Smooth muscle cell (in vitro differentiated cells): ENCODE data around the gene CDH10. TPM values are rescaled to one million over a fixed set of nuclear protein-coding genes. Genes with fewer than 3 reads are reported as not detected.

ENCODE experiments used
- DNase-seq: peaks from one replicate; lab custom pipeline; 2025; ENCODE audit not compliant: unreplicated experiment; lab: John Stamatoyannopoulos, UW
- H2AFZ ChIP-seq: fragments of 200-600 bp; sonication (generic); 2 replicates; pipeline ENCODE4 v1.6.0; 2016; ENCODE audit warnings: antibody characterized with exemption, low read depth, mild to moderate bottlenecking
- H3F3A ChIP-seq: fragments of 200-600 bp; sonication (generic); 2 replicates; pipeline ENCODE4 v1.6.0; 2017; ENCODE audit warnings: antibody characterized with exemption, low read depth
- H3K27ac ChIP-seq: fragments of 200-600 bp; sonication (generic); 2 replicates; pipeline ENCODE4 v1.5.1; 2016; ENCODE audit warnings: low read depth, mild to moderate bottlenecking
- H3K27me3 ChIP-seq: fragments of 200-600 bp; sonication (generic); 2 replicates; pipeline ENCODE4 v1.6.1; 2016; ENCODE audit warnings: low read depth, mild to moderate bottlenecking
- H3K36me3 ChIP-seq: fragments of 200-600 bp; sonication (generic); 2 replicates; pipeline ENCODE4 v1.5.1; 2016; ENCODE audit warnings: low read depth
- H3K4me1 ChIP-seq: fragments of 200-600 bp; sonication (generic); 2 replicates; pipeline ENCODE4 v1.5.1; 2016; ENCODE audit warnings: low read depth
- H3K4me2 ChIP-seq: fragments of 200-600 bp; sonication (generic); 2 replicates; pipeline ENCODE4 v1.6.0; 2016; ENCODE audit warnings: mild to moderate bottlenecking
- H3K4me3 ChIP-seq: fragments of 200-600 bp; sonication (generic); 2 replicates; pipeline ENCODE4 v1.5.1; 2016; ENCODE audit warnings: mild to moderate bottlenecking
- H3K79me2 ChIP-seq: fragments of 200-600 bp; sonication (generic); 2 replicates; pipeline ENCODE4 v1.6.0; 2016; ENCODE audit warnings: low read depth, mild to moderate bottlenecking
- H3K9ac ChIP-seq: fragments of 200-600 bp; sonication (generic); 2 replicates; pipeline ENCODE4 v1.6.0; 2016; ENCODE audit warnings: low read depth
- H3K9me3 ChIP-seq: fragments of 200-600 bp; sonication (generic); replicated peaks from 2 replicates; pipeline ENCODE4 v1.5.1; 2016; ENCODE audit warnings: low read depth
- H4K20me1 ChIP-seq: fragments of 200-600 bp; sonication (generic); 2 replicates; pipeline ENCODE4 v1.6.0; 2016; ENCODE audit warnings: low read depth
- WGBS: methylation state at CpG from one replicate; pipeline ENCODE4 v1.1.7; 2016; ENCODE audit warnings: low lambda C conversion rate; 5-methylcytosine and 5-hydroxymethylcytosine counted together
- polyA plus RNA-seq: library from polyadenylated mRNA; unstranded; fragments of >200 nt; fragmentation: Nextera tagmentation; extraction: Ambion mirVana; gene quantifications from 2 replicates; pipeline ENCODE4 v1.2.1, GENCODE V29; 2016
- total RNA-seq: library from RNA; depleted of rRNA; stranded (reverse); fragments of >200 nt; gene quantifications from 2 replicates; pipeline ENCODE4 v1.2.3, GENCODE V29; 2014
- TF ChIP-seq, protein P1 (sequence below): fragments of 200-600 bp; sonication (generic); IDR thresholded peaks from 2 replicates; pipeline ENCODE4 v1.5.1; 2017; ENCODE audit warnings: borderline replicate concordance, mild to moderate bottlenecking, antibody characterized with exemption; ENCODE audit not compliant: insufficient read depth, poor library complexity, severe bottlenecking

CDH10 gene
- total and polyA plus RNA-seq, 2 experiments from 2014 or later, result 0.66 to 2.2 TPM

DNA sequence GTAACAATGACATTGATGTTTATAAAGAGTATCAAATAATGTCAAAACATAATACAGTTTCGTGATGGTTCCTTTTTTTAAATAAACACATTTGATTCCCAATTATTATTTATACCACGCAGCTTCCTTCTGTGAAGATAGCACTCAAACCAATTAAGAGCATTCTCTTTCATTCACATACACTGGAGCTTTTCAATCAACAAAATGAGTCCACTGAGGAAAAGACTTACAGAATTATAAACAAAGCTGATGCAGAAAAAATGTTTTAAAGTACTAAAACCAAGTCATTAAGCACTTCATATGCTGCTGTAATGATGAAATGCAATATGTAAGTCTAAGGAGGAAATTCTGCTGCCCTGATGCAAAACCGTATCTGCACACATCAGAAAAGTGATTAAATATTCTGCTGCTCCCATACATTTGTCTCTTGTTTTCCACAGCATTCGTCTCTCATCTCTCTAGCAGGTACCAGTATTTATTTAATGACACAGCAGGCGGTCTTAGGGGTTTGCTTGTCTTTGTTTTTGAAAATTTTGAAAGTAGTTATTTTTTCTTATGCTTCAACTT lies 147.1 kb downstream of the CDH10 start:
- no peaks in the 10 kb centered on the region for H3K4me1 ChIP-seq
- H3K4me2 ChIP-seq, result no peak overlapping the region
- no peak overlapping the region for H3K9ac ChIP-seq
- no peak overlapping the region for H2AFZ ChIP-seq
- no peaks in the 10 kb centered on the region for H3K79me2 ChIP-seq
- H3K27me3 ChIP-seq, result no peaks in the 10 kb centered on the region
- no peak overlapping the region for H3K27ac ChIP-seq
- TF ChIP-seq, protein P1, sequence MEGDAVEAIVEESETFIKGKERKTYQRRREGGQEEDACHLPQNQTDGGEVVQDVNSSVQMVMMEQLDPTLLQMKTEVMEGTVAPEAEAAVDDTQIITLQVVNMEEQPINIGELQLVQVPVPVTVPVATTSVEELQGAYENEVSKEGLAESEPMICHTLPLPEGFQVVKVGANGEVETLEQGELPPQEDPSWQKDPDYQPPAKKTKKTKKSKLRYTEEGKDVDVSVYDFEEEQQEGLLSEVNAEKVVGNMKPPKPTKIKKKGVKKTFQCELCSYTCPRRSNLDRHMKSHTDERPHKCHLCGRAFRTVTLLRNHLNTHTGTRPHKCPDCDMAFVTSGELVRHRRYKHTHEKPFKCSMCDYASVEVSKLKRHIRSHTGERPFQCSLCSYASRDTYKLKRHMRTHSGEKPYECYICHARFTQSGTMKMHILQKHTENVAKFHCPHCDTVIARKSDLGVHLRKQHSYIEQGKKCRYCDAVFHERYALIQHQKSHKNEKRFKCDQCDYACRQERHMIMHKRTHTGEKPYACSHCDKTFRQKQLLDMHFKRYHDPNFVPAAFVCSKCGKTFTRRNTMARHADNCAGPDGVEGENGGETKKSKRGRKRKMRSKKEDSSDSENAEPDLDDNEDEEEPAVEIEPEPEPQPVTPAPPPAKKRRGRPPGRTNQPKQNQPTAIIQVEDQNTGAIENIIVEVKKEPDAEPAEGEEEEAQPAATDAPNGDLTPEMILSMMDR, result no peak
- H3K36me3 ChIP-seq, result no peaks in the 10 kb centered on the region
- no peak overlapping the region for H3K4me3 ChIP-seq
- H3F3A ChIP-seq, result no peaks in the 10 kb centered on the region
- no peaks in the 10 kb centered on the region for H4K20me1 ChIP-seq
- 72% methylated on average over 5 of the region's 5 CpGs for WGBS
- no peaks in the 10 kb centered on the region for H3K9me3 ChIP-seq
- DNase-seq, result no peak

DNA sequence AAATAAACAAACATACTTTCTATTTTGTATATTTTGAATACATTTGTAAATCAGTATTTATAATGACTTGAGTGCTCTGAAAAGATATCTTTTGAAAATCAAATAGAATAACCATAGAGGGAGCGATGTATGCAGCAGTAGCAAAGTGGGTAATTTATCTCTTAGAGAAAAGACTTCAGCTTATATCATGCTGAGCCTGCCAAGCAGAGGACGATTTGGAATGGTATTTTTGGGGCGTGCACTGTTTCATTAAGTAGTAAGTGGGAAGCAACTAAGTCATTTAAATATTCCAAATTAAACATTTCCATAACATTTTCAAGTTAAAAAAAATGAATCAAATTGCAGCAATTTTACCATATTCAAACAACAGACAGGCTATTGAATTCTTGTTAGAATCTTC lies 147.6 kb downstream of the CDH10 start:
- Histone ChIP-seq H3F3A (no peaks in the 10 kb centered on the region), H3K4me1 (no peaks in the 10 kb centered on the region), H2AFZ (no peak overlapping the region), H3K79me2 (no peaks in the 10 kb centered on the region), H3K4me2 (no peak overlapping the region), H3K27me3 (no peaks in the 10 kb centered on the region), H3K9me3 (no peaks in the 10 kb centered on the region), H3K4me3 (no peak overlapping the region), H4K20me1 (no peaks in the 10 kb centered on the region), H3K27ac (no peak overlapping the region), H3K9ac (no peak overlapping the region), H3K36me3 (no peaks in the 10 kb centered on the region)
- no peak for DNase-seq
- 81% methylated on average over 3 of the region's 3 CpGs for WGBS
- TF ChIP-seq, protein P1, result no peak

DNA sequence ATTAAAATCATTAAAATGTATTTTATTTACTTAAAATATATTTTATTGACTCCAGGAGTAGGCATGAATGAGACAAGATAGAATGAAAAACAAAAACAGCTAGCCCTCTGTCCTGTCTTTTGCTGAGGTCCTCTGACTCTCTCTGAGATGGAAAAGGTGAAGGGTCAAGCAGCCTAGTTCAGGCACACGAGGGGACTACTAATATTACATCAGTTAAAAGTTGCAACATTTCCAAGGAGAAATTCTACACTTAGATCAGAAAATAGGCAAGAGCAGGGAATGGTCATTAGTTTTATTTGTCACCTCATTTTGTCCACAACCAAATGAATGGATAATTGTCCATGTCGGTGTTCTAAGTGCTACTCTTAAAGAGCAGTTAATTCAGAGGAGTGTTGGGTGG lies 148.5 kb downstream of the CDH10 start:
- Histone ChIP-seq H3K27me3 (no peaks in the 10 kb centered on the region), H3K4me2 (no peak overlapping the region), H3K9me3 (no peaks in the 10 kb centered on the region), H3K27ac (no peak overlapping the region), H3K36me3 (no peaks in the 10 kb centered on the region), H3K9ac (no peak overlapping the region), H4K20me1 (no peaks in the 10 kb centered on the region), H2AFZ (no peak overlapping the region), H3F3A (no peaks in the 10 kb centered on the region), H3K79me2 (no peaks in the 10 kb centered on the region), H3K4me3 (no peak overlapping the region), H3K4me1 (no peaks in the 10 kb centered on the region)
- DNase-seq, result no peak
- TF ChIP-seq, protein P1, result no peak
- WGBS, result 75% methylated on average over 2 of the region's 2 CpGs

DNA sequence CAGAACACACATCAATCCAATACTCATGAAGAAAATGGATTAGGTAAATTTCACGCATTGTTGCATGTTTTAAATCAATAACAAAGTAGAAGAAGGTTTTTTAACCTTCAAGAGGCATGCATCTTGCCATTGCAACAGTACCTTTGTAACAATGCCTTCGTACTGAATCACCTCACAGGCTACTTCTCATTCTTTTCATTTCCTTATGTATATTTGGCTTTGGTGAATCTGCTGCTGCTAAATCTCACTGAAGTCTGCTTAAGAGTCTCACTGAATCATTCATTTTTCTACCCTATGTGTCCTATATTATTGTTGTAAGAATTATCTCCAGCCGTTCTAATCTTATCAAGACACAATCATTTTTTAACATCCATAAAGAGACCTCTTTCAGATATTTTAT lies 152.5 kb downstream of the CDH10 start:
- TF ChIP-seq, protein P1, result no peak
- no peaks in the 10 kb centered on the region for H3K36me3 ChIP-seq
- WGBS, result 81% methylated on average over 3 of the region's 3 CpGs

More for the DNA sequence above, 152.5 kb downstream of the CDH10 start:
- DNase-seq, result no peak
- Histone ChIP-seq H3K9me3 (no peaks in the 10 kb centered on the region), H3K4me2 (no peak overlapping the region), H4K20me1 (no peaks in the 10 kb centered on the region), H3F3A (no peaks in the 10 kb centered on the region), H3K27me3 (no peaks in the 10 kb centered on the region), H3K79me2 (no peaks in the 10 kb centered on the region), H2AFZ (peak overlapping the region; percentile 41), H3K27ac (no peak overlapping the region), H3K4me1 (no peaks in the 10 kb centered on the region), H3K9ac (no peak overlapping the region), H3K4me3 (no peak overlapping the region)
